Activated naive CD8-positive, alpha-beta T cell (primary cell): ENCODE measurements around the gene CTNNA2.

Source experiments
- H3K27ac Mint-ChIP-seq: one replicate; pipeline ENCODE4 v1.8.0; 2021; ENCODE audit warnings: mixed read lengths
- H3K27me3 Mint-ChIP-seq: one replicate; pipeline ENCODE4 v1.8.0; 2021; ENCODE audit warnings: mixed read lengths
- H3K36me3 Mint-ChIP-seq: one replicate; pipeline ENCODE4 v1.8.0; 2021; ENCODE audit warnings: mixed read lengths
- H3K4me1 Mint-ChIP-seq: one replicate; pipeline ENCODE4 v1.8.0; 2021; ENCODE audit warnings: low read depth, mixed read lengths
- H3K4me3 Mint-ChIP-seq: one replicate; pipeline ENCODE4 v1.8.0; 2021; ENCODE audit warnings: mild to moderate bottlenecking, mixed read lengths
- H3K9me3 Mint-ChIP-seq: one replicate; pipeline ENCODE4 v1.8.0; 2021; ENCODE audit warnings: low read depth, mixed read lengths

The CTNNA2 gene

DNA sequence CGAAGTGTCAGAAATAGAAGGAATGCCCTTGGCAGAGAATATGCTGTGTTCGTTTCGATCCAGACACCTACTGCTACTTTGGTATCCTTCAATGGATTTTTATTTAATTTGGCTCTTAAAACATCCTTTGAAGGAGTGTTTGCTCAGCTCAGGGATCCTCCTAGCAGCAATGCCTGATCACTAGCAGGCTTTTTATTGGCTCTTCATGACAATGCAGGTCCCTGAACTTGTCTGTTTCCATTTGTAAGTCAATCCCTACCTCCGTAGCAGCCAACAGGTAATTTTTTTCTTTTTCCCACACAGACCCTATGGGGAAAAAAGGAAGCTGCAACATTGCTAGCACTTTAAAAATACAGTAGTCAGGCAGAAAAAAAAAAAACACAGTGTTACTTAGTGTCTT is 1157.9 kb downstream of the CTNNA2 start:
- Mint-ChIP-seq H3K9me3 (peaks cover 3% of the 10 kb centered on the region), H3K4me1 (no peaks in the 10 kb centered on the region), H3K27ac (no peak overlapping the region), H3K27me3 (no peaks in the 10 kb centered on the region), H3K4me3 (no peak overlapping the region), H3K36me3 (no peaks in the 10 kb centered on the region)

DNA sequence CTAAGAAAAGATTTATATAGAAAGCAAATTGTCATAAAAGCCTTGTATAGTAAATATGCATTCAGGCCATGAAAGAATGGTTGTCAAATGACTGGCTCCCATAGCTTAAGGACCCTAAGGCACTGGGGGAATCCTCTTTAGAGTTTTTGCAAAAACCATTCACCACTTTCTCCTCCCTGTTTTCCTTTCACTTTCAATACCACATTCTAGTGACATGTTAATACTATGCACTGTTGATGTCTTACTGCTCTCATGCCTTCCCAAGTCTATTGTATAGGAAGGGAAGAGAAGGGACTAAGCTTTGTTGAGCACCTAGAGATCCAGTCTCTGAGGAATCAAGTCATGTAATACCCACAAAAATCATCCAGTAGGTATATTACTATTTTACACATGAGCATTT is 1174.7 kb downstream of the CTNNA2 start:
- Mint-ChIP-seq H3K9me3 (no peaks in the 10 kb centered on the region), H3K27me3 (no peaks in the 10 kb centered on the region), H3K27ac (no peak overlapping the region), H3K36me3 (no peaks in the 10 kb centered on the region), H3K4me3 (no peak overlapping the region), H3K4me1 (no peaks in the 10 kb centered on the region)

DNA sequence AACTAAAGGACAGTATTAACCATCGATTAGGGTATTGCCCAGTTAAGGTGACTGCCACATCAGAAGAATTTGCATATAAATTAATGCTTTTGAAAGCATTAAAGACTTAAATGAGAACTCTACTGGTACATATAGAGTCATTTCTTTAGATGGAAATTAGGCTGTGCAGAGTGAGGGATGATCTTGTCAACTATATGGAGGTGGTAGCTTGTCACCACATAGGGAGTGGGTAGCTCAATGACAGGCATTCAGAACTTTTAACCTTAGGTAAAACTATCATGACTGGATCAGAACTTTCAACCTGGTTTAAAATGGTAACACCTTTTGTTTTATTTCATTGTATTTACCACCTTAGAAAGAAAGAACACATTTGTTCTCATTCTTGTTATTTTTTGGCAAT is 1176.3 kb downstream of the CTNNA2 start:
- no peaks in the 10 kb centered on the region for H3K27me3 Mint-ChIP-seq
- H3K27ac Mint-ChIP-seq: no peak overlapping the region
- H3K9me3 Mint-ChIP-seq: no peaks in the 10 kb centered on the region
- no peaks in the 10 kb centered on the region for H3K4me1 Mint-ChIP-seq
- H3K4me3 Mint-ChIP-seq: no peak overlapping the region
- H3K36me3 Mint-ChIP-seq: no peaks in the 10 kb centered on the region
